ENCODE data around the gene ZCCHC3.
A peak's percentile ranks its signal among the peaks of the same experiment; 100 is the strongest.

The ZCCHC3 gene

DNA sequence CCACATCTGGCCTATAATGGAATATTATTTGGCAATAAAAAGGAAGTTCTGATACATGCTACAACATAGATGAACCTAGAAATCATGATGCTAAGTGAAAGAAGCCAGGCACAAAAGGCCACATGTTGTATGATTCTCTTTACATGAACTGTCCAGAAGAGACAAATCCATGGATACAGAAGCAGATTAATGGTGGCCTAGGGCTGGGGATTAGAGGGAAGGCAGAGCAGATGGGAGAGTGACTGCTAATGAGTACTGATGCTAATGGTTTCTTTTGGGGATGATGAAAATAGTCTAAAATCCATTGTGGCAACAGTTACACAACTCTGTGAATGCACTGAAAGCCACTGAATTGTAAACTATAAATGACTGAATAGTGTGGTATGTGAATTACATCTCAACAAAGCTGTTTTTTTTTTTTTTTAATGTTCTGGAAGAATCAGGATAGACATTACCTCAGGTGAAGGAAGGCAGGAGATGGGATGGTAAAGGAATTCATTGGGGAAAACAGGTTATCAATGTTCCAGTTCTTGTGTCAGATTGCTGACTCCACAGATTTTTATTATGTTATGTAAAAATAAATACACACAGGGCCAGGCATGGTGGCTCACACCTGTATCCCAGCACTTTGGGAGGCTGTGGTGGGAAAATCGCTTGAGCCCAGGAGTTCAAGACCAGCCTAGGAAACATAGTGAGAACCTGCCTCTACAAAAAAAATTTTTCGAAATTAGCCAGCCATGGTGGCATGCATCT is 19.1 kb downstream of the ZCCHC3 start:
- no peaks in the 10 kb centered on the region for H3K27me3 ChIP-seq (ENCODE audit: insufficient read depth, low read depth)
- H3K79me2 ChIP-seq (ENCODE audit: insufficient read depth, low read depth), result no peaks in the 10 kb centered on the region
- H2AFZ ChIP-seq (ENCODE audit: low read depth), result no peak overlapping the region
- no peaks in the 10 kb centered on the region for H3K4me1 ChIP-seq (ENCODE audit: low read depth, poor library complexity, severe bottlenecking)
- no peak overlapping the region for H3K4me3 ChIP-seq (IDR thresholded peaks at IDR 0.05; ENCODE audit: insufficient read depth, low read depth, low read length)
- no peaks in the 10 kb centered on the region for H3K36me3 ChIP-seq (ENCODE audit: insufficient read depth)
- H3K9ac ChIP-seq, result no peak overlapping the region
- H4K20me1 ChIP-seq (ENCODE audit: insufficient read depth), result no peaks in the 10 kb centered on the region
- TF ChIP-seq, protein P1, sequence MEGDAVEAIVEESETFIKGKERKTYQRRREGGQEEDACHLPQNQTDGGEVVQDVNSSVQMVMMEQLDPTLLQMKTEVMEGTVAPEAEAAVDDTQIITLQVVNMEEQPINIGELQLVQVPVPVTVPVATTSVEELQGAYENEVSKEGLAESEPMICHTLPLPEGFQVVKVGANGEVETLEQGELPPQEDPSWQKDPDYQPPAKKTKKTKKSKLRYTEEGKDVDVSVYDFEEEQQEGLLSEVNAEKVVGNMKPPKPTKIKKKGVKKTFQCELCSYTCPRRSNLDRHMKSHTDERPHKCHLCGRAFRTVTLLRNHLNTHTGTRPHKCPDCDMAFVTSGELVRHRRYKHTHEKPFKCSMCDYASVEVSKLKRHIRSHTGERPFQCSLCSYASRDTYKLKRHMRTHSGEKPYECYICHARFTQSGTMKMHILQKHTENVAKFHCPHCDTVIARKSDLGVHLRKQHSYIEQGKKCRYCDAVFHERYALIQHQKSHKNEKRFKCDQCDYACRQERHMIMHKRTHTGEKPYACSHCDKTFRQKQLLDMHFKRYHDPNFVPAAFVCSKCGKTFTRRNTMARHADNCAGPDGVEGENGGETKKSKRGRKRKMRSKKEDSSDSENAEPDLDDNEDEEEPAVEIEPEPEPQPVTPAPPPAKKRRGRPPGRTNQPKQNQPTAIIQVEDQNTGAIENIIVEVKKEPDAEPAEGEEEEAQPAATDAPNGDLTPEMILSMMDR (conservative IDR thresholded peaks at IDR 0.05; ENCODE audit: low read depth, low read length), result no peak
- H3K27ac ChIP-seq, result no peak overlapping the region
- no peak overlapping the region for H3K4me2 ChIP-seq

DNA sequence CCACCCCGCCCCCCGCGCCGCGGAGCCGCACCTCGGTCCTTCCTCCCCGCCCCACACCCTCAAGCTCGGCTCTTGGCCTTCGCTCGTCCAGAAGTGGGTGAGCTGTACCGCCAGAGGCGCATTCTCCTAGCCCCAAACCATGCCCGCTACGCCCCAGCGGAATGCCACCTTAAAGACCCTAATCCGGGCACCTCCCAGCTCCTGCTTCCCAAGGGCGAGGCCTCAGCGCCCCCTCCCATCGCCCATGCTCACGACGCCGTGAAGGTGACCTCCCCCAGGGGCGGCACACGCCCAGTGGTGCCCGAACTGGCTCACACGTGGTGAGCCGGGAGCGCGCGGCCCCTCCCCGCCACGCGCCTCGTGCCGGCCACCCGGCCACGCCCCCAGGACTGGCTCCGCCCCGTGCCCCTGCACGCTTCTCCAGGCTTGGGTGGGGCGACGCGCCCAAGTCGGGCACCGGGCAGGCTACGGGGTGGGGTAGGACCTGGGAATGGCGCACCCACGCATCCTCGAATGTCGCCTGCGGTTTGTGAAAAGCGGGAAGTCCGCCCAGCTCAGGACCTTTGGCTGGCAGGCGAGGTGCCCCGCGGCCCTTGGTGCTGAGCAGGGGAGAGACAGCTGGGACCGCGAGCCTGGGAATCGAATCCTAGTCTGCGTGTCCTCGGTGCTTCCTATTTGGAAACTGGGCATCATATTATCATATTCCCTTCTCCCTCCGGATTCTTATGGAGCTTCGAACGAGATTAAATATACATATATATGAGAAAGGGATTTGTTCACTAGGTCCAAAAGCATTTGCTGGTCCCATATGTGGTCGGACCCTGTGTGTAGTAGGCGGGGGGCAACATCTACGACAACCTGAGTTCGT is 27.0 kb downstream of the ZCCHC3 start:
- H3K4me1 ChIP-seq (ENCODE audit: low read depth, poor library complexity, severe bottlenecking), result peaks cover 10% of the 10 kb centered on the region
- H2AFZ ChIP-seq (ENCODE audit: low read depth), result peak overlapping the region; percentile 81
- peak overlapping the region; percentile 65 for H3K27ac ChIP-seq

DNA sequence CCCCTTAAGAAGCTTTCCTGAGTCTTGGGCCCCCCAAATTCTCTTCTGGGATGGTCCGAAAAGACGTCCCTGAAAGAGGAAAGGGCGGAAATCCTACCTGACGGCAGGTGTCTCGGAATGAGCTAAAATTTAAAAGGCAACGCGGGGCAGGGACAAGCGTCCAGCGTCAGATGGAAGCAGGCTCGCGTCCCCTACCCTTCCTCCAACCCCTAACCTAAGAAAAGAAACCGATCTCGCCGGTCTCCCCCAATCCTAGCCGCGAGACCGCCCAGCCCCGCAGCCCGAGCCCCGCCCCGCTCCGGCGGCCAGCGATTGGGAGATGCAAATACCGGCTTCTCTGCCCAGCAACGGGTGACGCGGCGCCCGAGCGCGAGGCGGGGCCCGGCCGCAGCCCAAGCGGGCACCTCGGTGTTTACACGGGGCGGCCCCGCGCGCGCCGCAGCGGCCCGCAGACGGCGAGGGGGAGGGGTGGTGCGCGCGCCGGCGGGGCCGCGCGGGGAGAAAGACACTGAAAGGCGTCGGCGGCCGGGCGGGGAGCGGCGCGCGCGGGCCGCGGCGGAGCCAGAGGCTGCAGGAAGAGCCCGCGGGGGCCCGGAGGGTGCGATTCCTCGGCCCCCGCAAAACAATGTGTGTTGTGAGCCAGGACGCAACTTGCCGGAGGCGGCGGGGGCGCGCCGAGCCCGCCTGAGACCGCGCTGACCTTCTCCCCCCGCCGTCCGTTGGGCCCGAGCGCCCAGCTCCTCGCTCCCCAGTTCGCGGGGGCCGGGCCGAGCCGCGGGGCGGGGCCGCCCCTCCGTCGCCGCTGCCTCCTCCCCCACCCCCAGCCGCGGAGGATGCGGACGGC is 27.9 kb downstream of the ZCCHC3 start, which contains the start of gene SOX12:
Gene SOX12 (plus strand): TSS at position 508 of the 844 bp plus-strand sequence. CDS start 373 bp downstream, outside the sequence.
- H2AFZ ChIP-seq (ENCODE audit: low read depth), result peak within 1 kb of the TSS; percentile 81
- H3K4me2 ChIP-seq, result peak within 1 kb of the TSS; percentile 90
- H3K27me3 ChIP-seq (ENCODE audit: insufficient read depth, low read depth), result no peaks in the 10 kb centered on the region
- H3K79me2 ChIP-seq (ENCODE audit: insufficient read depth, low read depth), result peaks cover 5% of the 10 kb centered on the region; the same call in 1 of the 2 replicates
- no peak within 1 kb of the TSS for H3K4me3 ChIP-seq (IDR thresholded peaks at IDR 0.05; ENCODE audit: insufficient read depth, low read depth, low read length)
- H3K36me3 ChIP-seq (ENCODE audit: insufficient read depth), result no peaks in the 10 kb centered on the region
- H3K27ac ChIP-seq, result peak within 1 kb of the TSS; percentile 78
- no peaks in the 10 kb centered on the region for H4K20me1 ChIP-seq (ENCODE audit: insufficient read depth)
- TF ChIP-seq, protein P1 (conservative IDR thresholded peaks at IDR 0.05; ENCODE audit: low read depth, low read length), result no peak
- peaks cover 19% of the 10 kb centered on the region for H3K4me1 ChIP-seq (ENCODE audit: low read depth, poor library complexity, severe bottlenecking)
- H3K9ac ChIP-seq, result peak within 1 kb of the TSS; percentile 81

More for the DNA sequence above, 27.0 kb downstream of the ZCCHC3 start:
- no peaks in the 10 kb centered on the region for H3K27me3 ChIP-seq (ENCODE audit: insufficient read depth, low read depth)
- no peak overlapping the region for H3K4me3 ChIP-seq (IDR thresholded peaks at IDR 0.05; ENCODE audit: insufficient read depth, low read depth, low read length)
- H3K36me3 ChIP-seq (ENCODE audit: insufficient read depth), result no peaks in the 10 kb centered on the region
- peaks cover 5% of the 10 kb centered on the region; the same call in 1 of the 2 replicates for H3K79me2 ChIP-seq (ENCODE audit: insufficient read depth, low read depth)
- H3K4me2 ChIP-seq, result peak overlapping the region; percentile 90
- peak overlapping the region; percentile 73 for H3K9ac ChIP-seq
- TF ChIP-seq, protein P1 (conservative IDR thresholded peaks at IDR 0.05; ENCODE audit: low read depth, low read length), result no peak
- no peaks in the 10 kb centered on the region for H4K20me1 ChIP-seq (ENCODE audit: insufficient read depth)
